Naive thymus-derived CD4-positive, alpha-beta T cell (primary cell): Measurements from ENCODE around the gene NPEPPS. TPM values are rescaled to one million over a fixed set of nuclear protein-coding genes. Genes with fewer than 3 reads are reported as not detected.

ENCODE experiments used
- ATAC-seq: fragments of 150-1000 bp; cut with Tn5 transposase; 2 replicates; pipeline ENCODE4 v1.10.0; 2021; ENCODE audit warnings: mild to moderate bottlenecking, moderate library complexity
- CTCF ChIA-PET: fragments of 350-600 bp; sonication (Branson Sonifier 250); formaldehyde crosslinking; loops from one replicate; lab custom pipeline; 2021; ENCODE audit warnings: antibody characterized with exemption; lab: Charles Lee
- POLR2A ChIA-PET: fragments of 350-600 bp; sonication (Branson Sonifier 250); formaldehyde crosslinking; loops from one replicate; lab custom pipeline; 2021; ENCODE audit warnings: antibody characterized with exemption, inconsistent platforms; lab: Charles Lee
- DNase-seq, 9 donors: peaks; one replicate each; pipeline versions ENCODE4 v3.0.0 to v3.0.0-alpha.2; 2020 to 2022; ENCODE audit warnings: mixed read lengths in 1 of 9
- H3K27ac ChIP-seq: one replicate; pipeline ENCODE4 v1.7.0; 2013; ENCODE audit warnings: mild to moderate bottlenecking, low read depth, low read length, moderate library complexity
- H3K27me3 ChIP-seq, 2 donors: one replicate each; pipeline ENCODE4 v1.7.0; 2013; ENCODE audit warnings: low read length in 2 of 2, mild to moderate bottlenecking in 2 of 2, moderate library complexity in 2 of 2; ENCODE audit not compliant: control insufficient read depth in 2 of 2, insufficient read depth in 2 of 2
- H3K36me3 ChIP-seq, 3 experiments: 1 replicate in 2 of 3; 2 replicates in 1 of 3; pipeline ENCODE4 v1.7.0; 2013; ENCODE audit warnings: low read length in 3 of 3, mild to moderate bottlenecking in 3 of 3, moderate library complexity in 1 of 3; ENCODE audit not compliant: insufficient read depth in 3 of 3, control insufficient read depth in 2 of 3
- H3K4me1 ChIP-seq, 2 donors: one replicate each; pipeline ENCODE4 v1.7.0; 2013; ENCODE audit warnings: low read length in 2 of 2, mild to moderate bottlenecking in 2 of 2, moderate library complexity in 1 of 2; ENCODE audit not compliant: control insufficient read depth in 2 of 2, insufficient read depth in 2 of 2
- H3K4me3 ChIP-seq: 2 replicates; pipeline ENCODE4 v1.7.0; 2013; ENCODE audit warnings: mild to moderate bottlenecking, low read length
- H3K9me3 ChIP-seq, 3 experiments: 1 replicate in 2 of 3; 2 replicates in 1 of 3; pipeline ENCODE4 v1.7.0; 2013; ENCODE audit warnings: low read length in 3 of 3; ENCODE audit not compliant: control insufficient read depth in 2 of 3
- H3K27ac Mint-ChIP-seq, 9 donors: one replicate each; pipeline ENCODE4 v1.8.0; 2020 to 2022; ENCODE audit warnings: mixed read lengths in 9 of 9, mild to moderate bottlenecking in 8 of 9, moderate library complexity in 5 of 9, inconsistent platforms in 2 of 9
- H3K27me3 Mint-ChIP-seq, 5 donors: one replicate each; pipeline ENCODE4 v1.8.0; 2021 to 2022; ENCODE audit warnings: mixed read lengths in 5 of 5, mild to moderate bottlenecking in 1 of 5
- H3K36me3 Mint-ChIP-seq, 5 donors: one replicate each; pipeline ENCODE4 v1.8.0; 2020 to 2022; ENCODE audit warnings: mixed read lengths in 5 of 5, mild to moderate bottlenecking in 3 of 5, inconsistent platforms in 1 of 5
- H3K4me1 Mint-ChIP-seq, 7 donors: one replicate each; pipeline ENCODE4 v1.8.0; 2020 to 2022; ENCODE audit warnings: mixed read lengths in 7 of 7, mild to moderate bottlenecking in 3 of 7, inconsistent platforms in 1 of 7
- H3K4me3 Mint-ChIP-seq, 10 donors: one replicate each; pipeline ENCODE4 v1.8.0; 2020 to 2022; ENCODE audit warnings: mild to moderate bottlenecking in 10 of 10, mixed read lengths in 10 of 10, moderate library complexity in 6 of 10, inconsistent platforms in 2 of 10
- H3K9me3 Mint-ChIP-seq, 11 donors: one replicate each; pipeline ENCODE4 v1.8.0; 2020 to 2022; ENCODE audit warnings: mixed read lengths in 11 of 11, mild to moderate bottlenecking in 4 of 11, inconsistent platforms in 1 of 11, moderate library complexity in 1 of 11
- intact Hi-C, 2 donors: fragments of 100-400 bp; cut with micrococcal nuclease; formaldehyde crosslinking; loops; one replicate each; pipeline ENCODE4 v1.15.1; 2023
- polyA plus RNA-seq, 2 donors: library from polyadenylated mRNA; unstranded; fragments of 300-500 nt; fragmentation: Illumina TruSeq; gene quantifications; one replicate each; pipeline ENCODE4 v1.2.3, GENCODE V29; 2021
- total RNA-seq, 6 experiments: library from RNA in 5 of 6; stranded (reverse) in 5 of 6; gene quantifications; 1 replicate in 5 of 6; 2 replicates in 1 of 6; pipeline ENCODE4 v1.2.3 and lab custom pipeline; 2021 to 2026

The NPEPPS gene
- total and polyA plus RNA-seq, 7 experiments from 2014 or later: 33.6 to 129 (median 87.6) TPM

DNA sequence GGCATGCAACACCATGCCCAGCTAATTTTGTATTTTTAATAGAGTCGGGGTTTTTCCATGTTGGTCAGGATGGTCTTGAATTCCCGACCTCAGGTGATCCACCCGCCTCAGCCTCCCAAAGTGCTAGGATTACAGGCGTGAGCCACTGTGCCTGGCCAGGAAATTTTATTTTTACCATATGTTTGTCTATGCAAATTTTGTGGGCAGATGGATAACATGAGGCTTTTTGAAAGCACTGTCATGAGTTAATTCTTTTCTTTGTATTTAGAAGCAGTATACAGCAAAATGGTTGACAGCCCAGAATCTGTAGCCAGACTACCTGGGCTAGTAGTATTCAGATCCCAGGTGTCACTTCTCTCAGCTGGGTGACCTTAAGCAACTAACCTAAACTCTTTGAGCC lies 110.3 kb downstream of the NPEPPS start:
- Histone ChIP-seq H3K4me3 (no peak overlapping the region), H3K4me1 (no peaks in the 10 kb centered on the region), H3K9me3 (no peaks in the 10 kb centered on the region), H3K27me3 (no peaks in the 10 kb centered on the region), H3K27ac (no peak overlapping the region), H3K36me3 (no peaks in the 10 kb centered on the region)
- Mint-ChIP-seq H3K4me1 (peaks cover 8 to 15% (median 11%) of the 10 kb centered on the region in 7 donors), H3K4me3 (no peak overlapping the region), H3K27ac (no peak overlapping the region), H3K36me3 (peaks cover 0 to 4% (median 3%) of the 10 kb centered on the region in 5 donors), H3K27me3 (no peaks in the 10 kb centered on the region), H3K9me3 (no peaks in the 10 kb centered on the region)
- POLR2A ChIA-PET: interaction anchor here (0.8 kb wide), 1 partner anchor 17 kb away, joined by 3 read pairs; no protein-coding TSS in a partner anchor
- intact Hi-C loops: no loop called here
- ATAC-seq: no peak
- CTCF ChIA-PET: no interaction called here
- DNase-seq: no peak

DNA sequence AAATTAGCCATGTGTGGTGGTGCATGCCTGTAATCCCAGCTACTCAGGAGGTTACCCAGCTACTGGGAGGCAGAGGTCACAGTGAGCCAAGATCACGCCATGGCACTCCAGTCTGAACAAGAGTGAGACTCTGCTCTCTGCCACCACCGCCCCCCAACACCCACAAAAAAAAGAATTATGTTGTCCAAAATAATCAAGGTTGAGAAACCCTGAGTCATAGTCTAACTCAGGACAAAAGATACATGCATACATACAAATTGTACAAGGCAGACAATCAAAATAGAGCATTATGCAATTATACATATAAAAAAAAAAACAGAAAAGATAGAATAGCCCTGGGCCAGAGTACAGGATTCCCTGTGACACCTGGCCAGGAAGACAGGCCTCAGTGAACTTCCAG lies 112.2 kb downstream of the NPEPPS start:
- CTCF ChIA-PET: interaction anchor here (1.0 kb wide), 1 partner anchor 27 kb away, joined by 9 read pairs; no protein-coding TSS in a partner anchor
- Histone ChIP-seq H3K27me3 (no peaks in the 10 kb centered on the region), H3K4me1 (peaks cover 0 to 3% of the 10 kb centered on the region in 2 donors), H3K36me3 (no peaks in the 10 kb centered on the region), H3K9me3 (no peaks in the 10 kb centered on the region), H3K27ac (no peak overlapping the region), H3K4me3 (no peak overlapping the region)
- POLR2A ChIA-PET: no interaction called here
- H3K9me3 Mint-ChIP-seq: no peaks in the 10 kb centered on the region
- no peak for DNase-seq
- no peak overlapping the region for H3K4me3 Mint-ChIP-seq
- peak overlapping the region in 2 of 9 donors; percentile 14 to 45 for H3K27ac Mint-ChIP-seq
- intact Hi-C loops: no loop called here
- H3K4me1 Mint-ChIP-seq: peaks cover 5 to 24% (median 12%) of the 10 kb centered on the region in 7 donors
- H3K27me3 Mint-ChIP-seq: no peaks in the 10 kb centered on the region
- H3K36me3 Mint-ChIP-seq: peaks cover 0 to 2% (median 0%) of the 10 kb centered on the region in 5 donors
- no peak for ATAC-seq

DNA sequence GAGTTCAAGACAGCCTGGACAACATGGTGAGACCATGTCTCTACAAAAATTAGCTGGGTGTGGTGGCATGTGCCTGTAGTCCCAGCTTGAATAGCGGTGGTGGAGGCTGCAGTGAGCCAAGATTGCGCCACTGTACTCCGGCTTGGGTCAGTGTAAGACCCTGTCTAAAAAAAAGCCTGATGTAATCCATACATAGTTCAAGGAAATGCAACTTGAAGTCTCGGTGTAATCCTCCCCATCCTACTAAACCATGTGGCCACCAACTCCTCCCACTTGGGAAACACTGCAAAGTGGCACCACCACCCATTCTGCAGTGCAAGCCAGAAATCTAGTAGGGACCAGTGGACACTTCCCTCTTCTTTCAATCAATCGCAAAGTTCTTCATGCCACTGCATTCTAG lies 113.4 kb downstream of the NPEPPS start:
- ChIA-PET CTCF (no interaction called here), POLR2A (no interaction called here)
- Mint-ChIP-seq H3K9me3 (peaks cover 0 to under 1% (median 0%) of the 10 kb centered on the region in 11 donors), H3K27me3 (no peaks in the 10 kb centered on the region), H3K4me3 (no peak overlapping the region), H3K36me3 (no peaks in the 10 kb centered on the region), H3K4me1 (peaks cover 12 to 32% (median 19%) of the 10 kb centered on the region in 7 donors), H3K27ac (peak overlapping the region in 3 of 9 donors; percentile 23 to 87 (median 85))
- no peak for ATAC-seq
- peaks cover 0 to 3% (median 0%) of the 10 kb centered on the region in 3 experiments for H3K36me3 ChIP-seq
- H3K4me1 ChIP-seq: peaks cover 0 to 9% of the 10 kb centered on the region in 2 donors
- H3K27ac ChIP-seq: no peak overlapping the region
- DNase-seq: no peak
- no peaks in the 10 kb centered on the region for H3K27me3 ChIP-seq
- H3K9me3 ChIP-seq: no peaks in the 10 kb centered on the region
- intact Hi-C loops: no loop called here
- no peak overlapping the region for H3K4me3 ChIP-seq

DNA sequence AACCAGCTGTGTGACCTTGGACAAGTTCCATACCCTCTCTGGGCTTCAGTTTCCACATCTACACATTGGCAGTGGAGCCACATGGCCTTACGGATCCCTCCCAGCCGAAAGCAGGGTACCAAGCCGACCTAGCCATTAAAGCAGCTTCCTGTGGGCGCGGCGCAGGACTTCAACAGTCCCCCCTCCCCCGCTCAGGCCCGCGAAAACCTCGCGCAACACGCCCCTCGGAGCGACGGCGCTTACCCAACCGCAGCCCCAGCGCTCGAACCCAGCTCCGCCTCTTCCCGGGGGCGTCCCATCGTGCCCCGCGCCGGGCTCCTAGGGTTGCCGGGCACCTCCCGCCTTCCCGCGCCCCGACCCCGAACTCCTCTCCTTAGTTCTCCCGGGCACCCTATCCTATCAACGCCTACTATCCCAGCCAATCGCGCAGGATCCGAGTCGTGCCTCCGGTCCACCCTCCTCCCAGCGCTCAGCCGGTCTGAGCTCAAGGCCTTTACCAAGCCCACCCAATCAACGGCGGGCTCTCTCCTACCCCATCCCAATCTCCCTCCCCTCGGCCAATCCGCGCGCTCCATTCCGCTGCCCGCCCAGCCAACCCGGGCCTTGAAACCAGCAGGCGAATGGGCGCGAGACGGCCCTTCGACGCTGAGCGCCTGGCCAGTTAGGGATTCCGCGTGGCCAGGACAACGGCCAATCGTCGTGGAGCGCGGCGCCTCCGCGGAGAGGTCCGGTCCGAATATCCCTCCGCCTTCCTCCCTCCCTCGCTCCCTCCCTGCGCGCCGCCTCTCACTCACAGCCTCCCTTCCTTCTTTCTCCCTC lies 118.5 kb downstream of the NPEPPS start, which contains the start of gene KPNB1:
TSS of gene KPNB1 (plus strand) at position 767 of the 819 bp plus-strand sequence. CDS start 326 bp downstream, outside the sequence.
- Mint-ChIP-seq H3K4me3 (peak within 1 kb of the TSS; percentile 92 to 100 (median 99)), H3K9me3 (peaks cover 0 to 3% (median 0%) of the 10 kb centered on the region in 11 donors), H3K27ac (peak within 1 kb of the TSS; percentile 92 to 100 (median 98)), H3K27me3 (no peaks in the 10 kb centered on the region), H3K4me1 (peaks cover 40 to 67% (median 53%) of the 10 kb centered on the region in 7 donors), H3K36me3 (peaks cover 0 to 30% (median 9%) of the 10 kb centered on the region in 5 donors)
- Histone ChIP-seq H3K27ac (peak within 1 kb of the TSS; percentile 80), H3K36me3 (peaks cover 6 to 24% (median 14%) of the 10 kb centered on the region in 3 experiments), H3K4me3 (peak within 1 kb of the TSS; percentile 55), H3K9me3 (no peaks in the 10 kb centered on the region), H3K4me1 (peaks cover 26 to 34% of the 10 kb centered on the region in 2 donors), H3K27me3 (no peaks in the 10 kb centered on the region)
- DNase-seq (peak; percentile 85 to 97 (median 97)), ATAC-seq (peak; percentile 90)
- intact Hi-C loops: loop anchor here (1.0 to 5.0 kb wide), 13 partner anchors 11 to 1243 kb away; partner anchors contain the start of genes SP2 (in 2 of the 2), ATP5MC1 (in 1 of the 2), CBX1 (in 1 of the 2) and CDC27 (in 1 of the 2)
- ChIA-PET CTCF (interaction anchor here (1.1 to 2.1 kb wide), 3 partner anchors 9 to 44 kb away, joined by 6 to 18 read pairs (median 7); no protein-coding TSS in a partner anchor), POLR2A (interaction anchor here (0.6 to 5.3 kb wide), 15 partner anchors 11 to 460 kb away, joined by 3 to 92 read pairs (median 4); partner anchors contain the start of genes CDC27, EFCAB13, LRRC46 and MRPL10)

DNA sequence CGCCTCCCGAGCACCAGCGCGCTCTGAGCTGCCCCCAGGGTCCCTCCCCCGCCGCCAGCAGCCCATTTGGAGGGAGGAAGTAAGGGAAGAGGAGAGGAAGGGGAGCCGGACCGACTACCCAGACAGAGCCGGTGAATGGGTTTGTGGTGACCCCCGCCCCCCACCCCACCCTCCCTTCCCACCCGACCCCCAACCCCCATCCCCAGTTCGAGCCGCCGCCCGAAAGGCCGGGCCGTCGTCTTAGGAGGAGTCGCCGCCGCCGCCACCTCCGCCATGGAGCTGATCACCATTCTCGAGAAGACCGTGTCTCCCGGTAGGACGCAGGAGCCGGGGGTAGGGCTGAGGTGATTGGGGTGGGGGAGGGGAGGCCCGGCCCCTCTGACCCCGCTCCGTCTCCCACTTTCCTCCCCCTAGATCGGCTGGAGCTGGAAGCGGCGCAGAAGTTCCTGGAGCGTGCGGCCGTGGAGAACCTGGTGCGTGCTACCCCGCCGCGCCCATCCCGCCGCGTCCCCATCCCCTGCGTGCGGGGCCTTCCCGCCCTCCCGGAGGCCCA lies 119.1 kb downstream of the NPEPPS start:
- Histone ChIP-seq H3K9me3 (no peaks in the 10 kb centered on the region), H3K27ac (peak overlapping the region; percentile 80), H3K4me1 (peaks cover 26 to 41% of the 10 kb centered on the region in 2 donors), H3K36me3 (peaks cover 11 to 31% (median 14%) of the 10 kb centered on the region in 3 experiments), H3K4me3 (peak overlapping the region; percentile 55), H3K27me3 (no peaks in the 10 kb centered on the region)
- peak in 2 of 9 donors; percentile 58 to 62 for DNase-seq
- ATAC-seq: peak; percentile 2
- ChIA-PET CTCF (interaction anchor here (2.0 to 2.1 kb wide), 2 partner anchors 8 to 13 kb away, joined by 7 to 18 read pairs; no protein-coding TSS in a partner anchor), POLR2A (interaction anchor here (1.0 to 5.3 kb wide), 12 partner anchors 11 to 461 kb away, joined by 3 to 92 read pairs (median 4); partner anchors contain the start of genes CDC27, EFCAB13, LRRC46 and MRPL10)
- no peaks in the 10 kb centered on the region for H3K27me3 Mint-ChIP-seq
- intact Hi-C loops: loop anchor here (1.0 to 5.0 kb wide), 13 partner anchors 10 to 1243 kb away; partner anchors contain the start of genes SP2 (in 2 of the 2), ATP5MC1 (in 1 of the 2), CBX1 (in 1 of the 2) and CDC27 (in 1 of the 2)
- peaks cover 36 to 69% (median 54%) of the 10 kb centered on the region in 7 donors for H3K4me1 Mint-ChIP-seq
- H3K36me3 Mint-ChIP-seq: peaks cover 0 to 34% (median 9%) of the 10 kb centered on the region in 5 donors
- peak overlapping the region; percentile 92 to 100 (median 99) for H3K4me3 Mint-ChIP-seq
- H3K27ac Mint-ChIP-seq: peak overlapping the region; percentile 86 to 100 (median 98)
- H3K9me3 Mint-ChIP-seq: peaks cover 0 to 3% (median 0%) of the 10 kb centered on the region in 11 donors
